Measurements from ENCODE around the gene HAGH. TPM values are rescaled to one million over a fixed set of nuclear protein-coding genes. Genes with fewer than 3 reads are reported as not detected.
A peak's percentile ranks its signal among the peaks of the same experiment; 100 is the strongest.

Gene HAGH
- total RNA-seq, 4 donors from 2014 or later, result 91.7 to 150 (median 119) TPM

DNA sequence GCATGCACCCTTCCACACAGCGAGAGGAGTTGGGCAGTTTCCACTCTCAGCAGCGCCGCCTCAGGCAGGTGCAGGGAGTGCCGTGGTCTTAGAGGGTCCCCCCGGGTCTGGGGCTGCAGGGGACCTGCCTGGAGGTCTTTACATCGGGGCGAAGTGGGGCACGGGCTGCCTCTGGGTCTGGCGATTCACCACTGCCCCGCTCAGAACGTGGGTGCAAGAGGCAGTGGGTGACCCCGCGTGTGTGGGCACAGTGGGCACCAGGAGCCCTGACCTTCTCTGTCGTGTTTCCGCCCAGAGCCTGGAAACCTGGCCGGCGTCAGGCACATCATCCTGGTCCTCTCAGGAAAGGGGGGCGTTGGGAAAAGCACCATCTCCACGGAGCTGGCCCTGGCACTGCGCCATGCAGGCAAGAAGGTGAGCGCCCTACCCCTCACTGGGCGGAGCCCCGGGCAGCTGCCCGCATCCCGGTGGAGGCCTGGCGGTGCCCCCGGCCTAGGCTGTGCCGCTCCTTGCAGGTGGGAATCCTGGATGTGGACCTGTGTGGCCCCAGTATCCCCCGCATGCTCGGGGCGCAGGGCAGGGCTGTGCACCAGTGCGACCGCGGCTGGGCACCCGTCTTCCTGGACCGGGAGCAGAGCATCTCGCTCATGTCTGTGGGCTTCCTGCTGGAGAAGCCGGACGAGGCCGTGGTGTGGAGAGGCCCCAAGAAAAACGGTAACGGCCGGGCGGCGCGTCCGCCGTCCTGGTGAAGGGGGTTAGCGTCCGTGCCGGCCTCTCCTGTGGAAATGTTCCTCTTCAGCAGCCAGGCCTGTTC is 40.2 kb downstream of the HAGH start:
- Histone ChIP-seq H3K27me3 (no peaks in the 10 kb centered on the region), H3K27ac (no peak overlapping the region), H3K36me3 (peaks cover 17 to 21% of the 10 kb centered on the region in 2 donors), H3K4me1 (peaks cover 9 to 15% of the 10 kb centered on the region in 2 donors), H3K4me3 (replicated peaks in 1 of 3) (no peak overlapping the region), H3K9me3 (no peaks in the 10 kb centered on the region)
- intact Hi-C loops (cut with DNase I), result no loop called here
- TF ChIP-seq, protein P1, sequence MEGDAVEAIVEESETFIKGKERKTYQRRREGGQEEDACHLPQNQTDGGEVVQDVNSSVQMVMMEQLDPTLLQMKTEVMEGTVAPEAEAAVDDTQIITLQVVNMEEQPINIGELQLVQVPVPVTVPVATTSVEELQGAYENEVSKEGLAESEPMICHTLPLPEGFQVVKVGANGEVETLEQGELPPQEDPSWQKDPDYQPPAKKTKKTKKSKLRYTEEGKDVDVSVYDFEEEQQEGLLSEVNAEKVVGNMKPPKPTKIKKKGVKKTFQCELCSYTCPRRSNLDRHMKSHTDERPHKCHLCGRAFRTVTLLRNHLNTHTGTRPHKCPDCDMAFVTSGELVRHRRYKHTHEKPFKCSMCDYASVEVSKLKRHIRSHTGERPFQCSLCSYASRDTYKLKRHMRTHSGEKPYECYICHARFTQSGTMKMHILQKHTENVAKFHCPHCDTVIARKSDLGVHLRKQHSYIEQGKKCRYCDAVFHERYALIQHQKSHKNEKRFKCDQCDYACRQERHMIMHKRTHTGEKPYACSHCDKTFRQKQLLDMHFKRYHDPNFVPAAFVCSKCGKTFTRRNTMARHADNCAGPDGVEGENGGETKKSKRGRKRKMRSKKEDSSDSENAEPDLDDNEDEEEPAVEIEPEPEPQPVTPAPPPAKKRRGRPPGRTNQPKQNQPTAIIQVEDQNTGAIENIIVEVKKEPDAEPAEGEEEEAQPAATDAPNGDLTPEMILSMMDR (IDR thresholded peaks at IDR 0.05), result no peak
- no peak for TF ChIP-seq POLR2A (IDR thresholded peaks at IDR 0.05)
- WGBS, 2 donors, result 91% methylated on average over 19 to 30 of the region's 51 CpGs
- no peak for DNase-seq

DNA sequence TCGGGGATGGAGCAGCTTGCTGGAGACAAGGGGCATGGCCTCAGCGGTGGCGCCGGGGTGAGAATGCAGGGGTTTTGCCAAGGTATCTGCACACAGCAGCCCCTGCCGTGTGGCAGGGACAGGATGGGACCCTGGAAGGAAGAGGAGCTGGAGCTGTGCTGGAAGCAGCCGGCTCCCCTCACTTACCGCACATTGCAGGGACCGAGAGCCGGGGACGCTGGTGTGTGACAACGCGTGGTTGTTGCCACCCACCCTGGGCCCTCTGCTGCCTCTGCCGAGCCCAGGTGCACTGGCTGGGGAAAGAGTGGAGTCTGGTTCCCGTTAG is 40.8 kb downstream of the HAGH start:
- Histone ChIP-seq H3K4me3 (replicated peaks in 1 of 3) (no peak overlapping the region), H3K36me3 (peaks cover 17 to 21% of the 10 kb centered on the region in 2 donors), H3K27ac (no peak overlapping the region), H3K27me3 (no peaks in the 10 kb centered on the region), H3K4me1 (peaks cover 14 to 21% of the 10 kb centered on the region in 2 donors), H3K9me3 (no peaks in the 10 kb centered on the region)
- TF ChIP-seq POLR2A (IDR thresholded peaks at IDR 0.05), result no peak
- TF ChIP-seq, protein P1 (IDR thresholded peaks at IDR 0.05), result no peak
- DNase-seq, result no peak
- intact Hi-C loops (cut with DNase I), result no loop called here
- WGBS, 2 donors, result 93 to 95% methylated on average over 11 to 14 of the region's 14 CpGs

DNA sequence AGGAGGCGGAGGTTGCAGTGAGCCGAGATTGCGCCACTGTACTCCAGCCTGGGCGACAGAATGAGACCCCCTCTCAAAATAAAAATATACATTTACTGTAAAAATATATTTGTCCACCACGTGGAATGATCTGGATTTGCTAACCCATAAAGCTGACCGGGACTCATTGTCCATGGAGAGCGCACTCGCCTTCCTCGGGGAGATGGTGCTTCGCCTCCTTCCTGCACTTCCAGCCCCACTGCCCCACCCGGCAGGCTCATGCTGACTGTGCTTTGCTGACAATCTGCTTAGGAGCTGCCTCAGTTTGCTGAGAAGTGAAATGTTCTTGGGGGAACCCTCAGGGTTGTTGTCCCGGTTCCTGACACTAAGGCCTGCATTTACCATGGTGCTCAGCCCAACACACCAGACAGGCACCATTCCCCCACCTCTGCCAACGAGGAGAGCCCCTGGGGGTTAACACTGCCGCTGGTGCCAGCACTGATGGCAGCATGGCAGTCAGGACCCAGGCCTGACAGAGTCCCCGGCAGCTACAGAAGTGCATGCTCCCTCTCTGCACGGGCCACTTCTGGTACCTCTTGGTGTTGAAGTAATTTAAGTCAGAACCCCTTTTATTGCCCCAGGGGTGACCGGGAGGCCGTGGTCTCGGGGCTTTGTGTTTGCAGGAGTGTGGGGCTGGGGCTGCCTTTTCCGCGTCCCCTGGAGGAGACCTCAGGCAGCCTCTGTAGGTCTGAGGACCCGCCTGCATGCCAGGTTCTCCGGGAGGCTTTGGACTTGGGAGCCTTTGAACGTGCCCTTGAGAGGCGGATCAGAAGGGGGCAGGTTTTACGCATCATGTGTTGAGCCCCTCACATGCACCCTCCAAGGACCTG is 41.4 kb downstream of the HAGH start:
- Histone ChIP-seq H3K4me3 (replicated peaks in 1 of 3) (no peak overlapping the region), H3K36me3 (peaks cover 23 to 24% of the 10 kb centered on the region in 2 donors), H3K27me3 (no peaks in the 10 kb centered on the region), H3K4me1 (peaks cover 14 to 24% of the 10 kb centered on the region in 2 donors), H3K27ac (no peak overlapping the region), H3K9me3 (no peaks in the 10 kb centered on the region)
- WGBS, 2 donors, result 85 to 89% methylated on average over 23 to 24 of the region's 26 CpGs
- DNase-seq, result no peak
- intact Hi-C loops (cut with DNase I), result no loop called here
- TF ChIP-seq POLR2A (IDR thresholded peaks at IDR 0.05), result no peak
- TF ChIP-seq, protein P1 (IDR thresholded peaks at IDR 0.05), result no peak

DNA sequence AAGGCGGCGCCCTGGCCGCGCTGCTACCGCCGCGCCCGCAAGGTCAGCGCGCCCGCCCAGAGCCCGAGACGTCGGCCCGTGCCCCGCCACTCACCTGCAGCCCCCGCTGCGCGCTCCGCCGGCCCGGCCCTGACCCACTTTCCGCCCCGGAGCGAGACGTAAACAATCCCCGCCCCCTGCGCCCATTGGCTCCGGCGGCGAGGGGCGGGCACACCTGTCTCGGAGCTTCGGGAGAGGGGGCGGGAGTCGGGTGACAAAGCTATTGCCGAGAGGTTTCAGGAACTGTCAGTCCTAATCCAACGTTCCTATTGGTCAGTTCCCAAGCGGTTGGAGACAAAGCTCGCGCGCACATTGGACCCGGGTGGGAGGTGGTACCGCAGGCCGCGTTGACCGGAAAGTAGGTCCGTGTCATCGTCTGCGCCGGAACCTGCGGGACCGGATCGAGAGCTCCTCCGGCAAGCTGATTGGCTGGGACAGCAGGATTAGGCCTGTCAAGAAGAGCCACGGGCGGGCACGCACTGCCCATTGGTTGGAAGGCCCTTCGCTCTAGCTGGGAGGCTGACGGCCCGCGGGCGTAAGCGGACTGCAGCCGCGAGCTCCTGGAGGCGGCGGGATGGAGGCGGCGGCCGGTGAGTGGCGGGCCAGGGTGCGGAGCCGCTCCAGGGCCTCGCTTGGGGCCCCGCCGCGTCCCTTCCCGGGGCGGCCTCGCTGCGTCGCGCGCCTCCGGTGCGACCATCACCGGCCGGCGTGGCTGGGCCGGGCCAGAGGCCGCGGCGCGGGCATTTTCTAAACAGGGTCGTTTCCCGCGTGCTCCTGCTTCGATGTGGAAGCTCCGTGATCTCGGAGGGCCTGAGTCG is 44.0 kb downstream of the HAGH start, which contains the start of the genes NUBP2 and SPSB3:
TSS of gene NUBP2 (plus strand) at position 553 of the 857 bp plus-strand sequence. CDS start at position 614, 61 bp downstream.
TSS of gene SPSB3 (minus strand) at position 164 of the 857 bp plus-strand sequence. CDS start 1,088 bp downstream, outside the sequence.
- DNase-seq, result peak; percentile 100
- 0% methylated on average over 1 to 7 of the region's 102 CpGs for WGBS, 2 donors
- Histone ChIP-seq H3K4me1 (peaks cover 14 to 28% of the 10 kb centered on the region in 2 donors), H3K27ac (peak within 1 kb of the TSS in 1 of 3 donors; percentile 60), H3K4me3 (replicated peaks in 1 of 3) (peak within 1 kb of the TSS; percentile 61 to 92 (median 75)), H3K27me3 (no peaks in the 10 kb centered on the region), H3K9me3 (no peaks in the 10 kb centered on the region), H3K36me3 (peaks cover 13 to 15% of the 10 kb centered on the region in 2 donors)
- intact Hi-C loops (cut with DNase I), result no loop called here
- TF ChIP-seq POLR2A (IDR thresholded peaks at IDR 0.05), result peak in 1 of 2 donors; percentile 66
- TF ChIP-seq, protein P1 (IDR thresholded peaks at IDR 0.05), result no peak
